Activated naive CD4-positive, alpha-beta T cell treated with anti-CD3 and anti-CD28 coated beads, Interleukin-2, amount 10 ng/mL, durations not matched to agents 7 days and 5 days (primary cell): ENCODE data around the gene MAPK8IP3.

Experiments used
- CTCF ChIA-PET: fragments of 350-600 bp; sonication (Branson Sonifier 250); formaldehyde crosslinking; loops from one replicate; lab custom pipeline; 2021; ENCODE audit warnings: antibody characterized with exemption; lab: Charles Lee
- DNase-seq: peaks from one replicate; pipeline ENCODE4 v3.0.0-alpha.2; 2020
- H3K27ac Mint-ChIP-seq: one replicate; pipeline ENCODE4 v1.8.0; 2021; ENCODE audit warnings: mild to moderate bottlenecking, moderate library complexity, mixed read lengths
- H3K27me3 Mint-ChIP-seq: one replicate; pipeline ENCODE4 v1.8.0; 2021; ENCODE audit warnings: mild to moderate bottlenecking, mixed read lengths
- H3K36me3 Mint-ChIP-seq: one replicate; pipeline ENCODE4 v1.8.0; 2021; ENCODE audit warnings: mixed read lengths
- H3K4me1 Mint-ChIP-seq: one replicate; pipeline ENCODE4 v1.8.0; 2021; ENCODE audit warnings: mixed read lengths
- H3K4me3 Mint-ChIP-seq: one replicate; pipeline ENCODE4 v1.8.0; 2021; ENCODE audit warnings: mild to moderate bottlenecking, moderate library complexity, mixed read lengths
- H3K9me3 Mint-ChIP-seq: one replicate; pipeline ENCODE4 v1.8.0; 2021; ENCODE audit warnings: mixed read lengths

MAPK8IP3 gene

DNA sequence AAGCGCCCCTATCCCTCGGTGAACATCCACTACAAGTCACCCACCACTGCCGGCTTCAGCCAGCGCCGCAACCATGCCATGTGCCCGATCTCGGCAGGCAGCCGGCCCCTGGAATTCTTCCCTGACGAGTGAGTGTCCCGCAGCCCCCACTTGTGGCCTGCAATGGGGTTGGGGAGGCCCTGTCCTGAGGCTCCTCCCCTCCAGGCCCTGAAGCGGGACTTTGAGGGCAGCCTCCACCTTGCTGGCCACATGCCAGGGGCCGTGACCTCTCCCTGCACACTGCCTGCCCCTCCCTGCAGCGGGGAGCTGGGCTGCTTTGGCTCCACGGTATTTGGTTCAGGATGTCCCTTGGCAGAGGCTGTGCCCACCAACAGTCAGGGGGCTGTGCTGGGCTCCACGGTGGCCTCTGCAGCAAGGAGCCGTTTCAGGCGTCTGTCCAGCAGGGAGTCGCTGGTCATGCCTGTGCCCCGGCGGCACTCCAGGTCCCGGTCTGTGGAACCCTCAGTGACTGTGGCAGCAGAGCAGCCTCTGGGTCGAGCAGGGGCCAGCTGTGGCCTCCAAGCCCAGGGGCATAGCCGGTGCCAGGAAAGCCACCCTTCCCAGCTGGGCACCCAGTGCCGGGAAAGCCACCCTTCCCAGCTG, 57.0 kb downstream of the MAPK8IP3 start:
- no peaks in the 10 kb centered on the region for H3K9me3 Mint-ChIP-seq
- H3K4me1 Mint-ChIP-seq, result peaks cover 5% of the 10 kb centered on the region
- H3K4me3 Mint-ChIP-seq, result no peak overlapping the region
- no peak overlapping the region for H3K27ac Mint-ChIP-seq
- no peaks in the 10 kb centered on the region for H3K27me3 Mint-ChIP-seq
- DNase-seq, result no peak
- CTCF ChIA-PET, result no interaction called here
- H3K36me3 Mint-ChIP-seq, result peaks cover 13% of the 10 kb centered on the region

DNA sequence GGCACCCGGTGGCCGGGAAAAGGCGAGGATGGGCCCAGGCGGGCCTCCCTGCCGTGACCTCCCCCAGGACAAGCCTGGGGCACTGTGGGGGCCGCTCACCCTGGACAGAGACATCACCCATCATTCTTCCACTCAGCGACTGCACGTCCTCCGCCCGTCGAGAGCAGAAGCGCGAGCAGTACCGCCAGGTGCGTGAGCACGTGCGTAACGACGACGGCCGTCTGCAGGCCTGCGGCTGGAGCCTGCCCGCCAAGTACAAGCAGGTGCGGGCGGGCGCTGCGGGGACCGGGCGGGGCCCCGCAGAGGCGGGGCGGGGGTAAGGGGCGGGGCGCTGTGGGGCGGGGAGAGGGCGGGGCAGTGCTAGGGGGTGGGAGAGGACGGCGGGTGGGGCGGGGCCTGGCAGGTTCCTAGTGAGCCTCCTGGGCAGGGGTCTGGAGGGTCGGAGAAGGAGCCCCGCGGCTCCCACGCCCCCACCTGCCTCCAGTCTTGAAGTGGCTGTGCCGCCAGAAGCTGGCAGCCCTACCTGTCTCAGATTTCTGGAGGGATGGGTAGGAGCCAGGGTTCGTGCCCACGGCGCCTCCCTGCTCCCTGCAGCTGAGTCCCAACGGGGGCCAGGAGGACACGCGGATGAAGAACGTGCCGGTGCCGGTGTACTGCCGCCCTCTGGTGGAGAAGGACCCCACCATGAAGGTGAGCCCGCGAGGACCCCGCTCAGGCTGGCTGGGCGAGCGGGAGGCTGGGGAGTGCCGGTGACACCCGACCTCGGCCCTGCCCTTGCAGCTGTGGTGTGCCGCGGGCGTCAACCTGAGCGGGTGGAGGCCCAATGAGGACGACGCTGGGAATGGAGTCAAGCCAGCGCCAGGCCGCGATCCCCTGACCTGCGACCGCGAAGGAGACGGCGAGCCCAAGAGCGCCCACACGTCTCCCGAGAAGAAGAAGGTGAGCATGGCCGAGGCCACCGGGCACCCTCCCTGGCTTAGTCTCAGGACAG, 57.8 kb downstream of the MAPK8IP3 start:
- CTCF ChIA-PET, result no interaction called here
- H3K4me1 Mint-ChIP-seq, result peaks cover 1% of the 10 kb centered on the region
- H3K36me3 Mint-ChIP-seq, result peaks cover 15% of the 10 kb centered on the region
- no peak overlapping the region for H3K27ac Mint-ChIP-seq
- no peak overlapping the region for H3K4me3 Mint-ChIP-seq
- H3K27me3 Mint-ChIP-seq, result no peaks in the 10 kb centered on the region
- no peaks in the 10 kb centered on the region for H3K9me3 Mint-ChIP-seq
- DNase-seq, result no peak

GRCh38 chr16:1764971-1765370, 59.0 kb downstream of the MAPK8IP3 start:
- Mint-ChIP-seq H3K27ac (no peak overlapping the region), H3K4me3 (no peak overlapping the region), H3K27me3 (no peaks in the 10 kb centered on the region), H3K9me3 (no peaks in the 10 kb centered on the region), H3K4me1 (peaks cover under 1% of the 10 kb centered on the region), H3K36me3 (peaks cover 15% of the 10 kb centered on the region)
- CTCF ChIA-PET, result no interaction called here
- DNase-seq, result no peak

DNA sequence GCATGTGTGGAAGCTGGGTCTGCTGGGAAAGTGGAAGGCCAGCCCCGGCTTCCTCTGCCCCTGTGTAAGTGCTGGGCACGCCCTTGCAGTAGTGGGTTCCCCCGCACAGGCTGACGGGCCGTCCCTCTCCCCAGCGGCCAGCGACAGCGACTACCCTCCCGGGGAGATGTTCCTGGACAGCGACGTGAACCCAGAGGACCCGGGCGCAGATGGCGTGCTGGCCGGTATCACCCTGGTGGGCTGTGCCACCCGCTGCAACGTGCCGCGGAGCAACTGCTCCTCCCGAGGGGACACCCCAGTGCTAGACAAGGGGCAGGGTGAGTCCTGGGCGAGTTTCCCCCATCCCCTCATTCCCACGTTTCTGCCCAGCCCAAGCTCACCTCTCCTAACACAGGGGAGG, 59.8 kb downstream of the MAPK8IP3 start:
- Mint-ChIP-seq H3K27me3 (no peaks in the 10 kb centered on the region), H3K9me3 (no peaks in the 10 kb centered on the region), H3K27ac (no peak overlapping the region), H3K4me3 (no peak overlapping the region), H3K36me3 (peaks cover 12% of the 10 kb centered on the region), H3K4me1 (peaks cover 5% of the 10 kb centered on the region)
- no peak for DNase-seq
- CTCF ChIA-PET, result no interaction called here

- no peak for DNase-seq
- Mint-ChIP-seq H3K27ac (no peak overlapping the region), H3K9me3 (no peaks in the 10 kb centered on the region), H3K4me1 (peaks cover 5% of the 10 kb centered on the region), H3K27me3 (no peaks in the 10 kb centered on the region), H3K36me3 (peaks cover 10% of the 10 kb centered on the region), H3K4me3 (no peak overlapping the region)
- CTCF ChIA-PET, result no interaction called here
Observed at GRCh38 chr16:1766231-1766630, 60.2 kb downstream of the MAPK8IP3 start.

GRCh38 chr16:1766701-1767100, 60.7 kb downstream of the MAPK8IP3 start:
- H3K4me1 Mint-ChIP-seq, result peaks cover 6% of the 10 kb centered on the region
- CTCF ChIA-PET, result no interaction called here
- no peaks in the 10 kb centered on the region for H3K27me3 Mint-ChIP-seq
- no peak for DNase-seq
- peaks cover 8% of the 10 kb centered on the region for H3K36me3 Mint-ChIP-seq
- H3K4me3 Mint-ChIP-seq, result no peak overlapping the region
- no peak overlapping the region for H3K27ac Mint-ChIP-seq
- no peaks in the 10 kb centered on the region for H3K9me3 Mint-ChIP-seq

DNA sequence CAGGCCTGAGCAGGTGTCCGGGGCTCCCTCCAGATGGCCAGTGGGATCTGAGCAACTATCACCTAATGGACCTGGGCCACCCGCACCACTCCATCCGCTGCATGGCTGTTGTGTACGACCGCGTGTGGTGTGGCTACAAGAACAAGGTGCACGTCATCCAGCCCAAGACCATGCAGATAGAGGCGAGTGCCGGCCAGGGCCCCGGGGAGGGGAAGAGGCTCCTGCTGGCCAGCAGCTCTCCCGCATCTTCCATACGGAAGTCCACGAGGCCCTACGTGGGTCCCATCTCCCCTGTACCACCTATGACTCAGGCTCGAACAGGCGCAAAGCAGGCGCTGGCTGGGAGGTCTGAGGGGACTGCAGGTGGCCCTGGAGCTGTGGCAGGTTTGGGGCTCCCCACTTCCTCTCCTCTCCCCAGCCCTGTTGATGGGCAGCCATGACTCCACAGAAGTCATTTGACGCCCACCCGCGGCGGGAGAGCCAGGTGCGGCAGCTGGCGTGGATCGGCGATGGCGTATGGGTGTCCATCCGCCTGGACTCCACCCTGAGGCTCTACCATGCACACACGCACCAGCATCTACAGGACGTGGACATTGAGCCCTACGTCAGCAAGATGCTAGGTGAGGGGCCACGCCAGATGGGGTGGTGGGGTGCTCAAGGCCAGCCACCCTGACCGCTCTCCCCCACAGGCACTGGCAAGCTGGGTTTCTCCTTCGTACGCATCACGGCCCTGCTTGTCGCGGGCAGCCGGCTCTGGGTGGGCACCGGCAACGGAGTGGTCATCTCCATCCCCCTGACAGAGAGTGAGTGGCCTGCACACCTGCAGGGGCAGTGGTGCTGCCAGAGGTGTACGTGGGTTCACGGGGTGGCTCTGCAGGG, 61.4 kb downstream of the MAPK8IP3 start:
- no peaks in the 10 kb centered on the region for H3K27me3 Mint-ChIP-seq
- CTCF ChIA-PET, result no interaction called here
- DNase-seq, result no peak
- H3K4me3 Mint-ChIP-seq, result no peak overlapping the region
- H3K27ac Mint-ChIP-seq, result no peak overlapping the region
- no peaks in the 10 kb centered on the region for H3K9me3 Mint-ChIP-seq
- H3K36me3 Mint-ChIP-seq, result peaks cover 11% of the 10 kb centered on the region
- H3K4me1 Mint-ChIP-seq, result peaks cover 12% of the 10 kb centered on the region

DNA sequence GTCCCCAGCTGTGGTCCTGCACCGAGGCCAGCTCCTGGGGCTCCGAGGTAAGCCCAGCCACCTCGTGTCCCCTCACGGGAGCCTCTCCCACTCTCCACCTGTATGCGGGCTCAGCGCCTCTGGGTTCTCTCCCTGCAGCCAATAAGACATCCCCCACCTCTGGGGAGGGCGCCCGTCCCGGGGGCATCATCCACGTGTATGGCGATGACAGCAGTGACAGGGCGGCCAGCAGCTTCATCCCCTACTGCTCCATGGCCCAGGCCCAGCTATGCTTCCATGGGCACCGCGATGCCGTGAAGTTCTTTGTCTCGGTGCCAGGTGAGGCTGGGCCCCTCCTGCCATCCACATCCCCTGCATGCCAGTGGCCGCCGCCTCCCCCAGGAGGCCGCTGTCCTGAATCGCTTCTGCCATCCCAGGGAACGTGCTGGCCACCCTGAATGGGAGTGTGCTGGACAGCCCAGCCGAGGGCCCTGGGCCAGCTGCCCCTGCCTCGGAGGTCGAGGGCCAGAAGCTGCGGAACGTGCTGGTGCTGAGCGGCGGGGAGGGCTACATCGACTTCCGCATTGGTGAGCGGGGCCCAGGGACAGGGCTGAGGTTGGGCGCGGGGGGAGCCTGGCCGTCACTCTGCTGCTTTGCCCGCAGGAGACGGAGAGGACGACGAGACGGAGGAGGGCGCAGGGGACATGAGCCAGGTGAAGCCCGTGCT, 62.2 kb downstream of the MAPK8IP3 start:
- no peak overlapping the region for H3K27ac Mint-ChIP-seq
- CTCF ChIA-PET, result interaction anchor here (0.8 kb wide), 1 partner anchor 101 kb away, joined by 3 read pairs; no protein-coding TSS in a partner anchor
- no peaks in the 10 kb centered on the region for H3K9me3 Mint-ChIP-seq

GRCh38 chr16:1768767-1769401, 62.9 kb downstream of the MAPK8IP3 start:
- no peaks in the 10 kb centered on the region for H3K9me3 Mint-ChIP-seq
- H3K4me3 Mint-ChIP-seq, result no peak overlapping the region
- H3K27me3 Mint-ChIP-seq, result no peaks in the 10 kb centered on the region
- CTCF ChIA-PET, result interaction anchor here (0.8 kb wide), 1 partner anchor 100 kb away, joined by 3 read pairs; no protein-coding TSS in a partner anchor
- no peak overlapping the region for H3K27ac Mint-ChIP-seq
- H3K4me1 Mint-ChIP-seq, result peaks cover 14% of the 10 kb centered on the region
- peaks cover 13% of the 10 kb centered on the region for H3K36me3 Mint-ChIP-seq
- DNase-seq, result no peak

More for the DNA sequence above, 62.2 kb downstream of the MAPK8IP3 start:
- Mint-ChIP-seq H3K4me1 (peaks cover 12% of the 10 kb centered on the region), H3K36me3 (peaks cover 13% of the 10 kb centered on the region), H3K27me3 (no peaks in the 10 kb centered on the region), H3K4me3 (no peak overlapping the region)
- DNase-seq, result no peak

DNA sequence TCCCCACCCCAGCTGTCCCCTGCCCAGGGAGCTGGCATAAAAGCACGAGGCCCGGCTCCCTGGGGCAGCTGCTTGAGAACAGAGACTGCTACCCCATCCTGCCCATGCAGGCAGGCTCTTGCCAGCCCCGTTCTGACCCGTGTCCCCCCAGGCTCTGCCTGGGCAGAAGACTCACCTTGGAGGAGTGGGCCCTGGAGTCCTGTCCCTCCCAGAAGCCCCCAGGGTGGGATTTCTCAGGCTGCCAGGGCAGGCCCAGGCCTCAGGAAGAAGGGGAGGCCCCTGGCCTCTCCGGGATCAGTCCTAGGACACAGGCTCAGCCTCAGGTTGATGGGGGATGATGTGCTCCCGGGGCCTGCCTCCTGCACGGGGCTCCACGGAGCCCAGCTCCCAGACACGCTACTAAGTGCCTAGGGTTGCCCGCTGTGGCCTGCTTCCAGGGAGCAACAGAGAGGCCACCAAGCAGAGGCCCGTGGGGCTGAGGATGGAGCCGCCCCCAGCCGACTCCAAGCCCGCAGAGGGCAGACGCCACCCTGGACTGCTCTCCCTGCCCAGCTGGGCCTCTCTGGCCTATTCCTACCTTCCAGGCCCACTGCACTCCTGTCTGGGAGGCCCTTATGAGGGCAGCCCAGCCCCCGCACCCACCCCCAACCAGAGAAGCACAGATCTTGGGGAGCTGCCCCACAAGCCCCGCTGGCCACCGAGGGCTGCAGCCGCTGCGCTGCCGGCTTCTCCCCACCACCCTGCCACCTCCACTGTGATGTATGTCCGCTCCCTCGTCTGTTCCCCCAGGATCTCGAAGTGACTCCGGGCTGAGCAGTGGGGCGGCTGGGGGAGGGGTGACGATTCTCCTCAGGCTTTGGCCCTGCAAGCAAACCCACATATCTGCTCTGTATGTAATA, 63.7 kb downstream of the MAPK8IP3 start:
- Mint-ChIP-seq H3K36me3 (peaks cover 13% of the 10 kb centered on the region), H3K27ac (peak overlapping the region; percentile 68), H3K9me3 (no peaks in the 10 kb centered on the region), H3K27me3 (no peaks in the 10 kb centered on the region), H3K4me1 (peaks cover 16% of the 10 kb centered on the region), H3K4me3 (peak overlapping the region; percentile 96)
- CTCF ChIA-PET, result interaction anchor here (1.6 kb wide), 1 partner anchor 12 kb away, joined by 3 read pairs; no protein-coding TSS in a partner anchor
- DNase-seq, result no peak

DNA sequence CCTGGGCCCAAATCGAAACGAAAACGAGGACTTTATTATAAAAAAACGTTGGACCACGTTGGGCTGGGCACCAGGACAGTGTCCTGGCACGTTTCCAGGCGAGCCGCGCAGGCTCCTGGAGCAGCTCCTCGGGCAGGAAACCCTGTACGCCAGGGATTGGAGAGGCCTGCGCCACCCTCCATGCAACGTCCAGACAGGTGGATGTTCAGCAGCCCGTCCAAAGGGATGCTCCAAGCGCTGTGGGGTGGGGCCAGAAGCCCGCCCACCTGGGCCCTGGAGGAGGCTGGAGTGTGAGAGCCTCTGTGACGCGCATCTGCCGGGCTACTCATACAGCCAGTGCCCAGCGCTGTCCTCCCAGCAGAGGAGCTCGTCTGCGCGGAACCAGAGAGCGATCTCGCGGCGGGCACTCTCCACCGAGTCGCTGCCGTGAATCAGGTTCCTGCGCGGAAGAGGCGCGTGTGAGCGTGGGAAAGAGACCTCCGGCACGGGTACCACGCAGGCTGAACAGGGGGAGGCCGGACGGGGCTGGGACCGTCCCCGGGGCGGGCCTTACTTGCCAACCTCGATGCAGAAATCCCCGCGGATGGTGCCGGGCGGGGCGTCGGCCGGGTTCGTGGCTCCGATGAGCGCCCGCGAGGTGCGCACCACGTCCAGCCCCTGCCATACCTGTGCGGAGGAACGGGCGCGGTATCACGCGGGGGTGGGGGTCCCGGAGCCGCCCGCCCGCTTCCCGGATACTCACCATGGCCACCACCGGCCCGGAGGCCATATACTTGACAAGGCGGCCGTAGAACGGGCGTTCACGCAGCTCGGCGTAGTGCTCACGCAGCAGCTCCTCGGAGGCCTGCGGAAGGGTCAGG, 64.6 kb downstream of the MAPK8IP3 start:
- H3K4me3 Mint-ChIP-seq, result peak overlapping the region; percentile 96
- H3K27ac Mint-ChIP-seq, result peak overlapping the region; percentile 71
- H3K27me3 Mint-ChIP-seq, result no peaks in the 10 kb centered on the region
- peaks cover 24% of the 10 kb centered on the region for H3K4me1 Mint-ChIP-seq
- DNase-seq, result peak; percentile 50
- CTCF ChIA-PET, result interaction anchor here (1.6 kb wide), 1 partner anchor 11 kb away, joined by 3 read pairs; no protein-coding TSS in a partner anchor
- H3K36me3 Mint-ChIP-seq, result peaks cover 13% of the 10 kb centered on the region
- H3K9me3 Mint-ChIP-seq, result no peaks in the 10 kb centered on the region
